DOHH2 (cell line): ENCODE results near the gene FAM25A.
"Not testable (repeated sequence)": the region's sequence is repeated elsewhere in the genome, so short reads cannot be mapped to it uniquely, and the experiment has no call there.

Experiments used
- EZH2phosphoT487 ChIP-seq: fragments of 200-600 bp; sonication (generic); IDR thresholded peaks from 2 replicates; pipeline ENCODE4 v1.6.1; 2017; ENCODE audit warnings: borderline replicate concordance, mild to moderate bottlenecking, antibody characterized with exemption, low read length, moderate library complexity, mixed read lengths
- TF ChIP-seq, protein P1 (sequence below): fragments of 200-600 bp; sonication (generic); IDR thresholded peaks from one replicate; pipeline ENCODE4 v1.5.1; 2014; ENCODE audit warnings: antibody characterized with exemption, mild to moderate bottlenecking, low read depth, low read length; ENCODE audit not compliant: poor library complexity, severe bottlenecking

DNA sequence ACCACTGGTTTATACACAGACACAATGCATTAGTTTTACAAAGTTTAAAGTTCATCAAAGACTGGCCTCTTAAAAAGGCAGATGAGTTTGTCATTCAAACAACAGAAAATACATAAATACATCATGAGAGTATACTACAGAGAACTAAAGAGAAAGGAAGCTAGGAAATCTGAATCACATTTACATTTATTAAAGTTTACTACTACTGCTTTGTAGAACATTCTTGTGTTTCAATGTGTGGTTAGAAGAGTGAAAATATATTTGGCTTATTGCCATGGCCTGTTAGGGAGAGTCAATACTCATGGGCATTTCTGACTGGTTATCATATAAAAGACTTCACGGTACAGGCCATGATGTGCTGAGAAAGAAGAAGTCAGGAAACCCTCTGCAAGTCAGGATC is 13.0 kb upstream of the FAM25A start:
- TF ChIP-seq, protein P1, sequence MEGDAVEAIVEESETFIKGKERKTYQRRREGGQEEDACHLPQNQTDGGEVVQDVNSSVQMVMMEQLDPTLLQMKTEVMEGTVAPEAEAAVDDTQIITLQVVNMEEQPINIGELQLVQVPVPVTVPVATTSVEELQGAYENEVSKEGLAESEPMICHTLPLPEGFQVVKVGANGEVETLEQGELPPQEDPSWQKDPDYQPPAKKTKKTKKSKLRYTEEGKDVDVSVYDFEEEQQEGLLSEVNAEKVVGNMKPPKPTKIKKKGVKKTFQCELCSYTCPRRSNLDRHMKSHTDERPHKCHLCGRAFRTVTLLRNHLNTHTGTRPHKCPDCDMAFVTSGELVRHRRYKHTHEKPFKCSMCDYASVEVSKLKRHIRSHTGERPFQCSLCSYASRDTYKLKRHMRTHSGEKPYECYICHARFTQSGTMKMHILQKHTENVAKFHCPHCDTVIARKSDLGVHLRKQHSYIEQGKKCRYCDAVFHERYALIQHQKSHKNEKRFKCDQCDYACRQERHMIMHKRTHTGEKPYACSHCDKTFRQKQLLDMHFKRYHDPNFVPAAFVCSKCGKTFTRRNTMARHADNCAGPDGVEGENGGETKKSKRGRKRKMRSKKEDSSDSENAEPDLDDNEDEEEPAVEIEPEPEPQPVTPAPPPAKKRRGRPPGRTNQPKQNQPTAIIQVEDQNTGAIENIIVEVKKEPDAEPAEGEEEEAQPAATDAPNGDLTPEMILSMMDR, result not testable (repeated sequence)
- not testable (repeated sequence) for TF ChIP-seq EZH2phosphoT487
